Nephron progenitor cell (in vitro differentiated cells): ENCODE measurements around the gene IGHMBP2.
"Not testable (repeated sequence)": the region's sequence is repeated elsewhere in the genome, so short reads cannot be mapped to it uniquely, and the experiment has no call there.

ENCODE experiments used
- DNase-seq: peaks from one replicate; pipeline ENCODE4 v3.0.0; 2021
- H3K27ac Mint-ChIP-seq: 2 replicates; pipeline ENCODE4 v1.8.0; 2021; ENCODE audit warnings: mild to moderate bottlenecking, moderate library complexity, mixed read lengths
- H3K27me3 Mint-ChIP-seq: 2 replicates; pipeline ENCODE4 v1.8.0; 2021; ENCODE audit warnings: mild to moderate bottlenecking, low read depth, mixed read lengths; ENCODE audit not compliant: poor library complexity
- H3K36me3 Mint-ChIP-seq: 2 replicates; pipeline ENCODE4 v1.8.0; 2021; ENCODE audit warnings: low read depth, mixed read lengths
- H3K4me1 Mint-ChIP-seq: 2 replicates; pipeline ENCODE4 v1.8.0; 2021; ENCODE audit warnings: mixed read lengths
- H3K4me3 Mint-ChIP-seq: 2 replicates; pipeline ENCODE4 v1.8.0; 2021; ENCODE audit warnings: mild to moderate bottlenecking, moderate library complexity, mixed read lengths
- H3K9me3 Mint-ChIP-seq: 2 replicates; pipeline ENCODE4 v1.8.0; 2021; ENCODE audit warnings: mild to moderate bottlenecking, moderate library complexity, mixed read lengths
- CTCF ChIP-seq: fragments of 200-600 bp; sonication (generic); IDR thresholded peaks from 2 replicates; pipeline ENCODE4 v1.5.0; 2021; ENCODE audit warnings: antibody characterized with exemption

IGHMBP2 gene

GRCh38 chr11:68870470-68870869 is 33.2 kb upstream of the IGHMBP2 start:
- peak overlapping the region; percentile 80 for H3K4me3 Mint-ChIP-seq
- no peak for DNase-seq

GRCh38 chr11:68872216-68873003 is 31.3 kb upstream of the IGHMBP2 start:
- H3K9me3 Mint-ChIP-seq = no peaks in the 10 kb centered on the region
- peaks cover 24% of the 10 kb centered on the region for H3K4me1 Mint-ChIP-seq
- no peak for DNase-seq
- no peak for TF ChIP-seq CTCF
- no peaks in the 10 kb centered on the region for H3K36me3 Mint-ChIP-seq
- no peak overlapping the region for H3K4me3 Mint-ChIP-seq
- no peak overlapping the region for H3K27ac Mint-ChIP-seq
- H3K27me3 Mint-ChIP-seq = peaks cover 12% of the 10 kb centered on the region

More at GRCh38 chr11:68870470-68870869, 33.2 kb upstream of the IGHMBP2 start:
- Mint-ChIP-seq H3K4me1 (peaks cover 24% of the 10 kb centered on the region), H3K27ac (no peak overlapping the region), H3K9me3 (no peaks in the 10 kb centered on the region), H3K27me3 (peaks cover 12% of the 10 kb centered on the region), H3K36me3 (no peaks in the 10 kb centered on the region)
- no peak for TF ChIP-seq CTCF

GRCh38 chr11:68878022-68878421 is 25.7 kb upstream of the IGHMBP2 start:
- peak overlapping the region; percentile 81 for H3K27ac Mint-ChIP-seq
- no peaks in the 10 kb centered on the region for H3K4me1 Mint-ChIP-seq
- DNase-seq = no peak
- peaks cover 2% of the 10 kb centered on the region for H3K27me3 Mint-ChIP-seq
- no peak for TF ChIP-seq CTCF
- H3K36me3 Mint-ChIP-seq = peaks cover 17% of the 10 kb centered on the region
- no peak overlapping the region for H3K4me3 Mint-ChIP-seq
- no peaks in the 10 kb centered on the region for H3K9me3 Mint-ChIP-seq

GRCh38 chr11:68880851-68881250 is 22.8 kb upstream of the IGHMBP2 start:
- Mint-ChIP-seq H3K4me3 (no peak overlapping the region), H3K27ac (no peak overlapping the region), H3K9me3 (peaks cover 3% of the 10 kb centered on the region), H3K4me1 (no peaks in the 10 kb centered on the region), H3K36me3 (peaks cover 32% of the 10 kb centered on the region), H3K27me3 (peaks cover 2% of the 10 kb centered on the region)
- DNase-seq = no peak
- TF ChIP-seq CTCF = no peak

GRCh38 chr11:68881320-68881719 is 22.4 kb upstream of the IGHMBP2 start:
- Mint-ChIP-seq H3K4me1 (no peaks in the 10 kb centered on the region), H3K9me3 (peaks cover 3% of the 10 kb centered on the region), H3K27ac (no peak overlapping the region), H3K36me3 (peaks cover 34% of the 10 kb centered on the region), H3K27me3 (peaks cover 2% of the 10 kb centered on the region), H3K4me3 (no peak overlapping the region)
- no peak for DNase-seq
- TF ChIP-seq CTCF = no peak

- DNase-seq = no peak
- Mint-ChIP-seq H3K27ac (no peak overlapping the region), H3K27me3 (peaks cover 2% of the 10 kb centered on the region), H3K4me3 (no peak overlapping the region), H3K36me3 (peaks cover 42% of the 10 kb centered on the region), H3K4me1 (no peaks in the 10 kb centered on the region), H3K9me3 (peaks cover 3% of the 10 kb centered on the region)
- TF ChIP-seq CTCF = no peak
Measured at GRCh38 chr11:68882391-68882790, 21.3 kb upstream of the IGHMBP2 start.

- not testable (repeated sequence) for H3K27ac Mint-ChIP-seq, H3K9me3 Mint-ChIP-seq, H3K4me1 Mint-ChIP-seq, DNase-seq, H3K4me3 Mint-ChIP-seq, H3K27me3 Mint-ChIP-seq
- peaks cover 37% of the 10 kb centered on the region for H3K36me3 Mint-ChIP-seq
Measured at GRCh38 chr11:68884827-68885226, 18.9 kb upstream of the IGHMBP2 start.
